ENCODE measurements around the gene TRIM65.

DNA sequence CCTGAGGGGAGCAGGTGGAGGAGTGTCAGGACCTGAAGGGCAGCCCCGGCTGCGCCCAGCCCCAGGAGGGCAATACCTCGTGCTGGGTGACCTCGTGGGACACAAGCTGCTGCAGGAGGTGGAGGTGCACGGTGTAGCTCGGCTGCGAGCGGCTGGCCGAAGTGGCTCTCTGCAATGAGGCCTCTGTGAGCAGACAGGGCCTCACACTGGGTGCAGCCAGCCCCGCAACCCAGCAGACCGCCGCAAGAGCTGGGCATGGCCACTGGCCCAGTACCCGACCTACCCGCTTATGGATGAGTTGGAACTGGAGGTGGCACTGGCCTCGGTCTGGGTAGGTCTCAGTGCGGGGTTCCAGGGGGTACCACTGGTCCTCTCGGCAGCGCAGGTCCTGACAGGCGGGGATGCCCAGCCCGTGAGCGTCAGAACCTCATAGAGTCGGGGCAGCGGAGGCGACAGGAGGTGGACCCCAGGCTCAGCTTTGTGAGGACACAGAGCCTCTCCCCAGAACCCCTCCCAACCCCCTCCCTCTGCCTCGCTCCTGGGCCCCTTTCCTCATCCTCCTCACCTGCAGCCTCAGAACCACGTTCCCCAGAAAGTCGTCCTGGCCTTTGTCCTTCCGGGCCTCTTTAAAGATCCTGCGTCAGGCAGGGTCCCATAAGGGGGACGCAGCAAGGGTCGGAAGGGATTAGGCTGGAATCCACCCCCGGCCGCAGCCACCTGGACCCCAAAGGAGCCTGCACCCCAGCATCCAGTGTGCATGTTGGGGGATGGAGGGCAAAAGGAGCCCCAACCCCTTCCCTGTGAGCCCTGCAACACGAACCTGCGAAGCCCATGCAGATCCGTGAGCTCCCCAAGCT lies 56.6 kb downstream of the TRIM65 start:
- TF ChIP-seq CTCF (IDR thresholded peaks at IDR 0.05; ENCODE audit: insufficient read depth, low read length) (no peak), POLR2AphosphoS5 (IDR thresholded peaks at IDR 0.05; ENCODE audit: low read depth) (no peak)
- TF ChIP-seq, protein P1, sequence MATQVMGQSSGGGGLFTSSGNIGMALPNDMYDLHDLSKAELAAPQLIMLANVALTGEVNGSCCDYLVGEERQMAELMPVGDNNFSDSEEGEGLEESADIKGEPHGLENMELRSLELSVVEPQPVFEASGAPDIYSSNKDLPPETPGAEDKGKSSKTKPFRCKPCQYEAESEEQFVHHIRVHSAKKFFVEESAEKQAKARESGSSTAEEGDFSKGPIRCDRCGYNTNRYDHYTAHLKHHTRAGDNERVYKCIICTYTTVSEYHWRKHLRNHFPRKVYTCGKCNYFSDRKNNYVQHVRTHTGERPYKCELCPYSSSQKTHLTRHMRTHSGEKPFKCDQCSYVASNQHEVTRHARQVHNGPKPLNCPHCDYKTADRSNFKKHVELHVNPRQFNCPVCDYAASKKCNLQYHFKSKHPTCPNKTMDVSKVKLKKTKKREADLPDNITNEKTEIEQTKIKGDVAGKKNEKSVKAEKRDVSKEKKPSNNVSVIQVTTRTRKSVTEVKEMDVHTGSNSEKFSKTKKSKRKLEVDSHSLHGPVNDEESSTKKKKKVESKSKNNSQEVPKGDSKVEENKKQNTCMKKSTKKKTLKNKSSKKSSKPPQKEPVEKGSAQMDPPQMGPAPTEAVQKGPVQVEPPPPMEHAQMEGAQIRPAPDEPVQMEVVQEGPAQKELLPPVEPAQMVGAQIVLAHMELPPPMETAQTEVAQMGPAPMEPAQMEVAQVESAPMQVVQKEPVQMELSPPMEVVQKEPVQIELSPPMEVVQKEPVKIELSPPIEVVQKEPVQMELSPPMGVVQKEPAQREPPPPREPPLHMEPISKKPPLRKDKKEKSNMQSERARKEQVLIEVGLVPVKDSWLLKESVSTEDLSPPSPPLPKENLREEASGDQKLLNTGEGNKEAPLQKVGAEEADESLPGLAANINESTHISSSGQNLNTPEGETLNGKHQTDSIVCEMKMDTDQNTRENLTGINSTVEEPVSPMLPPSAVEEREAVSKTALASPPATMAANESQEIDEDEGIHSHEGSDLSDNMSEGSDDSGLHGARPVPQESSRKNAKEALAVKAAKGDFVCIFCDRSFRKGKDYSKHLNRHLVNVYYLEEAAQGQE (IDR thresholded peaks at IDR 0.05; ENCODE audit: insufficient replicate concordance, low read depth): no peak

All from HL-60 (cell line).